Measurements from ENCODE around the gene GALNS.

GRCh38 chr16:88781140-88782077 is 75.3 kb downstream of the GALNS start:
- TF ChIP-seq CTCF (IDR thresholded peaks at IDR 0.05) (no peak), POLR2A (IDR thresholded peaks at IDR 0.05) (no peak), POLR2AphosphoS5 (IDR thresholded peaks at IDR 0.05; ENCODE audit: insufficient read depth in 1 of 2, low read depth in 1 of 2) (peak in 1 of 2 donors; percentile 20)

Measured in vagina (tissue), 2 donors.